H4 (cell line): ENCODE results near the gene SLC20A1. TPM values are rescaled to one million over a fixed set of nuclear protein-coding genes. Genes with fewer than 3 reads are reported as not detected.
"Not testable (repeated sequence)": the region's sequence is repeated elsewhere in the genome, so short reads cannot be mapped to it uniquely, and the experiment has no call there.

Experiments
- DNase-seq: peaks from one replicate; pipeline ENCODE4 v3.0.0-alpha.2; 2015; ENCODE audit warnings: low spot score
- total RNA-seq: library from RNA; depleted of rRNA; stranded (reverse); fragments of >200 nt; shearing (Covaris generic); gene quantifications from 2 replicates; pipeline ENCODE4 v1.2.3, GENCODE V29; 2014

Gene SLC20A1
- total RNA-seq, 1 experiment from 2014 or later, result 57.2 TPM

DNA sequence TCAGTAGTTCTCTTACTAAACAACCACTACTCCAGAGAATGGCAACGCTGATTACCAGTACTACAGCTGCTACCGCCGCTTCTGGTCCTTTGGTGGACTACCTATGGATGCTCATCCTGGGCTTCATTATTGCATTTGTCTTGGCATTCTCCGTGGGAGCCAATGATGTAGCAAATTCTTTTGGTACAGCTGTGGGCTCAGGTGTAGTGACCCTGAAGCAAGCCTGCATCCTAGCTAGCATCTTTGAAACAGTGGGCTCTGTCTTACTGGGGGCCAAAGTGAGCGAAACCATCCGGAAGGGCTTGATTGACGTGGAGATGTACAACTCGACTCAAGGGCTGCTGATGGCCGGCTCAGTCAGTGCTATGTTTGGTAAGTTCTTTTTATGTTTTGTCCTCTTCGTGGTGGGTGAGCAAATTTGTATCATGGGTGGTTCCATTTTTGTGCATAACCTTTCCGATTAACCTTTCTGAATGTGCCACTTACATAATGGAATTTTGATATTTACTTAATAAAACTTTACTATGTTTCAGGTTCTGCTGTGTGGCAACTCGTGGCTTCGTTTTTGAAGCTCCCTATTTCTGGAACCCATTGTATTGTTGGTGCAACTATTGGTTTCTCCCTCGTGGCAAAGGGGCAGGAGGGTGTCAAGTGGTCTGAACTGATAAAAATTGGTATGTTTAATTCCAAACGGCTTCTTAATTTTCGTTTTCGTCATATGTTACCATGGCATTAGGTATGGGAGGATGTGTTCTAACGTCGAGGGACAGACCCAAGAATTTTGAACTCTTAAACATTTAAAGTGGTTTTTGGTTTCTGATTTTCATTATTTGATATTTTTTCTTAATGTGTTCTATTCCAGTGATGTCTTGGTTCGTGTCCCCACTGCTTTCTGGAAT lies 1.3 kb downstream of the SLC20A1 start:
- DNase-seq, result no peak

DNA sequence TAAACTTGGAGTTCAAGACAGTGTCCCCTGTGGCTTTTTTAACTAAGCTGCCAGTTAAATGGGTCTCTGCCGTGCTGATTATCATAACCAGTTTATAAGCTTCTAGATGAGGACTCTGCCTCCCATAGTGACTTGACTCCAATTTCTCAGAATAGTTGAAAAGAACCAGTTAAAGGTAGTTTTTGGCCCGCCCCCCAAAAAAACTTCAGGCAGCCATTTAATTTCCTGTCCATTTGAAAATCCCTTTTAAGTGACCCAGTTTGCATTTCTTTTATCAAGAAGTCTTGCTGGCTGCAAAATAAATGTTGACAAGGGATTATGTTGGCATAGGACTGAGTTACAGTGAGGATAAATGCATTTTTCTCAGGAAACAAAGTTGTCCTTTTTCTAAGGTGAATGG lies 2.3 kb downstream of the SLC20A1 start:
- DNase-seq, result no peak

DNA sequence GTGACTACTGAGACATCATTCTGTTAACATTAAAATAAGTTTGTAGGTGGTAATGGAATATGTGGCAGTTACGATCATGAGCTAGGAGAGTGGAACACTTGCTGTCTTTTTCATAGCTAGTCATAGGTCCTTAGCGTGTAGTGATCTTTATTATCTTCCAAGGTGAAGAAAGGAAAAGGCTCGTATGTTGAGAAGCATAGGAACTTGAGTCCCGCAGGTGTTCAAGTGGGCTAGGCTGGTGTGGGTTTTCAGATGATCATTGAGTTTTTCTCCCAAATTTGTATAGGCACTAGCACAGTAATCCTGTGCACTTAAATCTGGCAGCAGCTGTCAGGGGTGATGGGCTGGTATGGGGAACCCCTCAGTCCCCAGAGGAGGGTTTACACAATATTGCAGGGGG lies 10.9 kb downstream of the SLC20A1 start:
- DNase-seq, result no peak

DNA sequence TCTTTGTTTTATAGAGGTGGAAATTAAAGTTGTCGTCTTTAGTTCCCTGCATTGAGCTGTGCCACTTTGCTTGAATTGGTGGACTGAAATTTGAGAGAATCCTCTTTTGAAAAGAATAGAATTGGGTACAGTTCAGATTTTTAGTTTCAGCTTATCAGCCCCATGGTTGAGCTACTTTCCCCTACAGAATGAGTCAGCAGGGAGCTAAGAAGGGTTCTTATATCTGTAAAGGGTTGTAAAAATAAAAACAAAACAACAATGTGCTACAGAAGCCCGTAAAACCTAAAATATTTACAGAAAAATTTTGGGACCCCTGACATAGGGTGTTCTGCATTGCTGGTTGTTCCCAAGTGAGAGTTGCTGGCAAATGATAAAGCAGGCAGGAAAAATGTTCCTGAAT lies 12.6 kb downstream of the SLC20A1 start:
- DNase-seq, result no peak

DNA sequence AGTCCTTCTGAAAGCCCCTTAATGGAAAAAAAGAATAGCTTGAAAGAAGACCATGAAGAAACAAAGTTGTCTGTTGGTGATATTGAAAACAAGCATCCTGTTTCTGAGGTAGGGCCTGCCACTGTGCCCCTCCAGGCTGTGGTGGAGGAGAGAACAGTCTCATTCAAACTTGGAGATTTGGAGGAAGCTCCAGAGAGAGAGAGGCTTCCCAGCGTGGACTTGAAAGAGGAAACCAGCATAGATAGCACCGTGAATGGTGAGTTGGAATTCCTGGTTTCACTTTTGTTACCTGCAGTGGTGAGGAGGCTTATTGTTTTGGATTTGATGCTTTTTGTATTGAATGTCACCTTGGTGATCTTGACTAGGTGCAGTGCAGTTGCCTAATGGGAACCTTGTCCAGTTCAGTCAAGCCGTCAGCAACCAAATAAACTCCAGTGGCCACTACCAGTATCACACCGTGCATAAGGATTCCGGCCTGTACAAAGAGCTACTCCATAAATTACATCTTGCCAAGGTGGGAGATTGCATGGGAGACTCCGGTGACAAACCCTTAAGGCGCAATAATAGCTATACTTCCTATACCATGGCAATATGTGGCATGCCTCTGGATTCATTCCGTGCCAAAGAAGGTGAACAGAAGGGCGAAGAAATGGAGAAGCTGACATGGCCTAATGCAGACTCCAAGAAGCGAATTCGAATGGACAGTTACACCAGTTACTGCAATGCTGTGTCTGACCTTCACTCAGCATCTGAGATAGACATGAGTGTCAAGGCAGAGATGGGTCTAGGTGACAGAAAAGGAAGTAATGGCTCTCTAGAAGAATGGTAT lies 13.3 kb downstream of the SLC20A1 start:
- DNase-seq, result no peak

DNA sequence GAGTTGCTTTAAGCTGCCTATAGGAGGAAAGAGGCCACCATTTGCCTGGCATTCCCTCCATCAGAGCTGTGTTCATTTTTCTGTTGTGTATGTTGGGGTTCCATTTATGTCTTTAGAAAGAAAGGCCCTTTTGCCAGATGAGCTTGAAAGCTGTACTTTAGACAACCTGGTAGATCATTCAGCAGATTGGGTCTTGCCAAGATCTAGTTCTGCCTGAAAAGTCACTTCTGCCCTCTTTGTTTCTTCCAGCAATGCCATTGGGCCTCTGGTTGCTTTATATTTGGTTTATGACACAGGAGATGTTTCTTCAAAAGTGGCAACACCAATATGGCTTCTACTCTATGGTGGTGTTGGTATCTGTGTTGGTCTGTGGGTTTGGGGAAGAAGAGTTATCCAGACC lies 14.4 kb downstream of the SLC20A1 start:
- no peak for DNase-seq

DNA sequence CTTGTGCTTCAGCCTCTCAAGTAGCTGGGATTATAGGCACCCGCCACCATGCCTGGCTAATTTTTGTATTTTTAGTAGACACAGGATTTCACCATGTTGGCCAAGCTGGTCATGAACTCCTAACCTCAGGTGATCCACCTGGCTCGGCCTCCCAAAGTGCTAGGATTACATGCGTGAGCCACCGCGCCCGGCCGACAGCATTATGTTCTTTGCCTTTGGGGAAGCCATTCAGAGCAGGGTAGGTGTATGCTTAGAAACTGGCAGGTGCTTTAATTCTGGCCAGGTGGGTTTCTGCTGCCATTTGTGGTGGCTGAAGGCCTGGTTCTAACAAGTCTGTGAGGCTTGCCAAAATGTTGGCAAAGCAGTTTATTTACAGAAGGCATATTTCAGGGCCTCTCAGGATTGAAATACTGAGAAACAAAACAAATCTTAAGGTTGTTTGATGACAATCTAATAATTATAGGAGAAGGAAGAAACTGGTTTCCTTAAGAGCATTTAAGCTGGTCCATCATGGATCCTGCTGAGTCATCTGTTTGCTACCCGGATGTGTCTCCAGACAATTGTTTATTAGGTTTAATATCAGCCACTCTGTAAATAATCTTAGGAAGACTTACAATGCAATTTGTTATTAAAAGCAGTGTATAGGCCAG lies 16.0 kb downstream of the SLC20A1 start:
- no peak for DNase-seq

DNA sequence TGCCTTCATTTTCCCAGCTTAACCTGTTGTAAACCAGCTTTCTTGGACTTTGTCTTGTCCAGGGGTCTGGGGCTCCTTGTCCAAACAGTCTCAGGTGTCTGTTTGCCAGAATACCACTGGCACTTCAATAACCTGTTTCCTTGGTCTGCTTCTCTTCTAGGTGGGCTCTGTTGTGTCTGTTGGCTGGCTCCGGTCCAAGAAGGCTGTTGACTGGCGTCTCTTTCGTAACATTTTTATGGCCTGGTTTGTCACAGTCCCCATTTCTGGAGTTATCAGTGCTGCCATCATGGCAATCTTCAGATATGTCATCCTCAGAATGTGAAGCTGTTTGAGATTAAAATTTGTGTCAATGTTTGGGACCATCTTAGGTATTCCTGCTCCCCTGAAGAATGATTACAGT lies 17.0 kb downstream of the SLC20A1 start:
- no peak for DNase-seq

DNA sequence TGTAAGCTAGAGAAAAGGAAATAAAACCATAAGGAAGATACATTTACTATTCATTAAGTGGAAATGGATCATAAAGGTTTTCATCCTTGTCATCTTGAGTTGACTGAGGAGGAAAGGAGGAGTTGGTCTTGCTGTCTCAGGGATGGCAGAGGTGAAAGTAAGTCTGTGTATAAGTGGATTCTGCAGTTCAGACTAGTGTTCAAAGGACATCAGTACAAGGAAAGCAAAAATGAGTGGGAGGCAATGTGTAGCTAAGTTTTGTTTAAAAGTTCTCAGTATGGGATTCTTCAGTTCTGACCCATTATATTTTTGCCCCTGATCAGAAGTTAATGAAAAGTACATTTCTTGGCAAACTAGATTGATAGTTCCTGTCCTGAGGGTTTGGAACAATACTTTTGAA lies 18.9 kb downstream of the SLC20A1 start:
- no peak for DNase-seq

DNA sequence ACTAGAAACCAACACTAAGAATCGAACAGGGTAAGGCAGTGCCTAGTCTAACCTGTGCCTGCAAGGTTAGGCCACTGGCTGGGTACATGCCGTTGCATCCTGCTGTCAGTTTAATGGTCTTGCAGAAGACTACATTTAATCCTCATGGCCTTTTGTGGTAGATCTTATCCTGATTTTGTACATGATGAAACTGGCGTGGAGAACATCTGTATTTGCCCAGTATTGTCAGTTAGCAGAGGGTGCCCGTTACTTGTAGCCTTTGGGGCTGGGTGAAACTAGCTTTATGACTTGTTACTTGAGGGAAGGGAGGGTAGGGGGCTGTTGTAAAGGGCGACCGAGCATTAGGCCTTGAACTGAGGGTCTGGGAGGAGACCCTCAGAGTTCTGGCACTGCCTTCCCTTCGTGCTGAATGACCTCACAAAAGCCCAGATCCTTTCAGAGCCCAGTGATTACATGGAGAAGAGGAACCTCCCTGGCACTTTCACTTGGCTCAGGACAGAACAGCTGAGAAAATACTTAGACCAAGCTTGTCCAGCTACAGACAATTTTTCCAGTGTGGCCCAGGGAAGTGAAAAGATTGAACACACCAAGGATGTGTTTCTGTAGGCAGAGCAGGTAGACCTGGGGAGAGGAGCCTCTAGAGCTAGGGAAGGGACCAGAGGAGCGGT lies 19.5 kb downstream of the SLC20A1 start:
- no peak for DNase-seq

DNA sequence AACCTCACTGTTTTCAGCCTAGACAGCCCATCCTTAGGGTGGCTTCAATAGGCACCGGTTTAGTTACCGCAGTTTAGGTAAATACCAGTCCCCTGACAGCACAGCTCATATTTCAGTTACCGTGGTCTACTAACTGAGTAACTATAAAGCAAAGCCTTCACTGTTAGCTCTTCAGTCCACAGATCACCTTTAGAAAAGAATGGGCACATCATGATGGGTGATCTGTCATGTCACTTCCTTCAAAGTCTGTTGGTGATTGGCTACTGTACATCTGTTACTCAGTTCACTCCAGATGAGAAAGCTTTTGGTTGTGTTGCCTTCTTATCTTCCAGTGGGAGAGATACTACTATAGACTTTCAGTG lies 21.0 kb downstream of the SLC20A1 start:
- DNase-seq, result no peak

DNA sequence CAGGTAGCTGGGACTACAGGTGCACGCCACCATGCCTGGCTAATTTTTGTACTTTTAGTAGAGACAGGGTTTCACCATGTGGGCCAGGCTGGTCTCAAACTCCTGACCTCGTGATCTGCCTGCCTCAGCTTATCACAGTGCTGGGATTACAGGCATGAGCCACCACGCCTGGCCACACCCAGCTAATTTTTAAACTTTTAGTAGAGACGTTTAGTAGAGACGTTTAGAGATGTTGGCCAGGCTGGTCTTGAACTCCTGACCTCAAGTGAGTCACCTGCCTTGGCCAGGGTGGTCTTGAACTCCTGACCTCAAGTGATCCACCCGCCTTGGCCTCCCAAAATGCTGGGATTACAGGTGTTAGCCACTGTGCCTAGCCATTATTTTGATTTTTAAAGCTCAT lies 21.8 kb downstream of the SLC20A1 start:
- not testable (repeated sequence) for DNase-seq

DNA sequence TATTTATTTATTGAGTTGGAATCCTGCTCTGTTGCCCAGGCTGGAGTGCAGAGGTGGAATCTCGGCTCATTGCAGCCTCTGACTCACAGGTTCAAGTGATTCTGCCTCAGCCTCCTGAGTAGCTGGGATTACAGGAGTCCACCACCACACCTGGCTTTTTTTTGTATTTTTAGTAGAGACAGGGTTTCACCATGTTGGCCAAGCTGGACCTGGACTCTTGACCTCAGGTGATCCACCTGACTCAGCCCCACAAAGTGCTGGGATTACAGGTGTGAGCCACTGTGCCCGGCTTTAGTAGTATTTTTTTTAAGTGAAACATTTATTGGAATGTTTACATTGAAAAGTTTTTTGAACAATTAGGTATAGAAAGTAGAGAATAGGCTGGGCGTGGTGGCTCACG lies 23.9 kb downstream of the SLC20A1 start:
- DNase-seq, result no peak

DNA sequence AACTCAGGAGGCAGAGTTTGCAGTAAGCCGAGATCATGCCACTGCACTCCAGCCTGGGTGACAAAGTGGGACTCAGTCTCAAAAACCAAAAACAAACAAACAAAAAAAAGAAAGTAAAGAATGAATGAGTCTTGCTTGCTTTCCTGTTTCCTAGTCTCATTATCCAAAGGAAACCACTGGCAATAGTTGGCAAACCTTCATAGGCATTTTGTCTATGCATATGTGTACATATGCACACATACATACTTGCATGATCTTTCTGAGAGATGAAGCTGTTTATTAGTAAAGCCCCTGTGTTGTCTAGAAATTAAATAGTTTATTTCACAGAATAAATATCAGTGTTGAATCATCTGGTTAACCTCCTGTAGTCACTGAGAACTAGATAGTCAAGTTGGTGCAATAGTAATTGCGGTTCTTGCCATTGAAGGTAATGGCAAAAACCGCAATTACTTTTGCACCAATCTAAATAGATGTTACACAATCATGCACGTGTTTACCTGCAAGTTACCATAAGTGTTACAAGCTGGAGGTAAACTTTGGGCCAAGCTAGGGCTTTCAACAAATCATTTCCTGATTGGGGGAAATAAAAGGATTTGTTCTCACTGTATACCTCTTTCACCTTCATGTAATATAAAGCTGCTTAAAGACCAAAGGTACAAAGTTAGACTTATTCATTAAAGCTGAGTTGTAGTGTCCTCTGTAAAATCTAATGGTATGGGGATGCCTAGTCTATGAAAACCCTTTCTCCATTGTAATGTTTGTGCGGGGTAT lies 24.7 kb downstream of the SLC20A1 start:
- no peak for DNase-seq

DNA sequence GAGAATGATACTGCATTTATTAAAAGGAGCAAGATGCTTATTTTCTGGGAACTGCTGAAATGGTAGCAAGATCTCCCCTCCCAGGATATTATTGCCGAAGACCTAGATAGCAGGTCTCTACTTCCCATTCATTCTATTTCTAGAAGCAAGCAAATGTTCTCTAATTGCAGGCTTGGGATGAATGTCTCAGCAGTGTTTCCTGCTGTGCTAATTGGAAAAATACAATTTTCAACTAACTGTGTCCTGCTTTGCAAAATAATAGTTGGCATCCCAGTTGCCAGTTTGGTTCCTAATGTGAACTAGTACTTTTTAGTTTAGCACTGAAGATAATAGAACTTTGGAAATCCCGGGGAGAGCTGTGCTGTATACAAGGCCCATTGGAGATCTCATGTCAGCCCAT lies 26.1 kb downstream of the SLC20A1 start:
- no peak for DNase-seq

DNA sequence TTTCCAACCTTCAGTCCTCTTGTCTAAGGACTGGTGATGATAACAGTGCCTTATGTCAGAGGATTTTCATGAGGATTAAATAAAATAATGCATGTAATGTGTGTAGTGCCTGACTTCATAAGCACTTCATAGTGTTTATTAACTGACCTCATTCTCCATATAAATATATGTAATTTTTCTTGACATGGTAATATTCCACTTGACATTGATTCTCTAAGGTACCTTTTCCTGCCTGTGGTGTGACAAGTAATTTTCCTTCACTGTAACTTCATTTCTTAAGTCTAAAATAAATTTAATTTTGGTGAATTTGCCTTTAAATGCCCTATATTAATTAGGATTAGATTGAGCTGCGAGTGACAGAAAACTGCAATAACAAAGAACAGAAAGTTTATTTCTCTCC lies 27.3 kb downstream of the SLC20A1 start:
- DNase-seq, result no peak

DNA sequence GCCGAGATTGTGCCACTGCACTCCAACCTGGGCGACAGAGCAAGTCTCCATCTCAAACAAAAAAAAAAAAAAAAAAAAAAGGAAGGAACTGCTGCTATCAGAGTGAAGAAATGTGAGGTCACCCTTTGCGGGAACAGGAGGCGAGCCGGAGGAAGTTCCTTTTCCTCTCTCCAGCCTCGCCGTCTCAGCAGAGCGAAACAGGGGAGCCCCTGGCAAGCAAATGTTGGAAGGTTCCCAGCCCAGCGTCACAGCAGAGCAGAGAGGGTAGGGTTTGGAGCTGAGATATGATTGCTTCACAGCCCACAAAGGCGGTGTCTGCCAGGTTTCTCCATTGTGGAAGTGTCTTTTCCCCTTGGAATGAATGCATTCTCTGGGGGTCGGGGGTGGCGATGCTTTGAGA lies 28.5 kb downstream of the SLC20A1 start:
- no peak for DNase-seq

DNA sequence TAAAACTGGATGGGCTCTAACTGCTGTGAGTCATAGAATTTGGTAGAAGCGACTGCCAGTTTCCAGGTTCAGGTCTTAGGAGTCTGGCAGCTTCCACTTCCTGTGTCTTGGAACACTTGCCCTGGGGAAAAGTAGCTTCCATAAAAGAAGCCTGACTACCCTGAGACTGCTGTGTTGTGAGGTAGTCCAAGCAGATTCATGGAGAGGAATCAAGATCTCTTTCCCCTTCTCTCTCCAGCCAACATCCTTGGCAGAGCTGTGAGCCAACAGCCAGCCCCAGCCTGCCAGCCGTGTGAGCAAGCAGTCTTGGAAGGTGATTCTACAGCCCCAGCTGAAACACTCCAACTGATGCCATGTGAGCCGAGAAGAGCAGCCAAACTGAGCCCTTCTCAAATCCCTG lies 33.7 kb downstream of the SLC20A1 start:
- no peak for DNase-seq

DNA sequence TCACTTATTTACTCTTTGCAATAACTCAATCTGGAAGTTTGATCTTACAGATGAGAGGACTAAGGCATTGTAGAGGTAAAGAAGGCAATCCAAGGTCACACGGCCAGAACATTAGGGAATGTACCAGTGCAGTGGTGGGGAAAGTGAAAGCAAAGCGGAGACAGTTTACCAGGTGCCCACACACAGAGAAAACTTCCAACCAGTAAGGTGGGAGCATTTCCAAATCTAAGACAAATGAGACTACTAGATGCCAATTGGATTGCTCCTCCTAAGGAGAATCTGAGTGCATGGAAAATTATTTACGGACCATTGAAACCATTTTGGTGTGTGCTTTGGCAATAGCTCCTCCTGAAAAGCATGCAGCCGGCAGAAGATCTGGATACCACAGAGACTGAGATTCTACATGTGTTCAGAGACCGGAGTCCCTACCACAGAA lies 34.9 kb downstream of the SLC20A1 start:
- no peak for DNase-seq

DNA sequence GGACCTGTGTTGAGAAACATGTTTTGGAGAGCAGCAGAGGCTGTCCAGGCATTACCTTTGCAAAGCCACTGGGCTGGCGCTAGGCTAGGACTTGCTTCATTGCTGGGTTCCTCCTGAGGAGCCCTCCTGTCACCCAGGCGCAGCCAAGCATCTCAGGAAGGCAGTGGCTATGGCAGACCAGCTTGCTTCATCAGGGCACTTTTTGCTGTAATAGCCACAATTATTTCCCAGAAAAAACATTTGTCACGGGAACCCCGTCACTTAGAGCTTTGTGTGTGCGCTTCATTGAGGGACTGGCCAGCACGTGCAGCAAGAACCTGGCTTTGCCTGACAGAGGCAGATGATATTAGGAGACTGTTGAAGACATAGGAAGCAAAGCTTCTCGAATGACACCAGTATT lies 36.4 kb downstream of the SLC20A1 start:
- no peak for DNase-seq
